HL-60 (cell line): ENCODE results near the gene SYCE1L.

Experiments
- DNase-seq, 2 experiments: peaks; one replicate each; pipeline ENCODE4 v3.0.0-alpha.2; 2010 to 2020; ENCODE audit warnings: low read depth in 1 of 2, low spot score in 1 of 2
- H3K27ac ChIP-seq: fragments of 250-450 bp; sonication (Bioruptor Pico); replicated peaks from 2 replicates; pipeline ENCODE4 v1.5.1; 2020; ENCODE audit warnings: mild to moderate bottlenecking, moderate library complexity
- H3K27me3 ChIP-seq: fragments of 250-450 bp; sonication (Bioruptor Pico); 2 replicates; pipeline ENCODE4 v1.5.1; 2021; ENCODE audit warnings: mild to moderate bottlenecking, moderate library complexity; ENCODE audit not compliant: insufficient read depth, poor library complexity, severe bottlenecking
- H3K4me3 ChIP-seq: replicated peaks from 2 replicates; pipeline ENCODE4 v1.5.1; 2011; ENCODE audit warnings: mild to moderate bottlenecking, control low read depth, low read length; ENCODE audit not compliant: insufficient read depth
- CTCF ChIP-seq: IDR thresholded peaks from one replicate; pipeline ENCODE4 v1.5.1; 2011; ENCODE audit warnings: low read length, control low read depth, inconsistent platforms; ENCODE audit not compliant: insufficient read depth
- GABPA ChIP-seq: IDR thresholded peaks from 2 replicates; pipeline ENCODE4 v1.6.1; 2012; ENCODE audit warnings: low read depth
- POLR2AphosphoS5 ChIP-seq: IDR thresholded peaks from 2 replicates; pipeline ENCODE4 v1.6.1; 2012; ENCODE audit warnings: low read depth
- REST ChIP-seq: IDR thresholded peaks from 2 replicates; pipeline ENCODE4 v1.6.1; 2012; ENCODE audit warnings: low read depth; ENCODE audit not compliant: insufficient replicate concordance
- SPI1 ChIP-seq: IDR thresholded peaks from 2 replicates; pipeline ENCODE4 v1.6.1; 2012; ENCODE audit warnings: low read depth, mild to moderate bottlenecking, borderline replicate concordance

The SYCE1L gene

GRCh38 chr16:77191259-77191969, 7.8 kb upstream of the SYCE1L start:
- H3K4me3 ChIP-seq, result peak overlapping the region; percentile 73
- H3K27ac ChIP-seq, result peak overlapping the region; percentile 92
- no peaks in the 10 kb centered on the region for H3K27me3 ChIP-seq
- DNase-seq, result peak in 1 of 2 experiments; percentile 46
- TF ChIP-seq CTCF (no peak), SPI1 (peak; percentile 42; the same call in 1 of the 2 replicates)

GRCh38 chr16:77193377-77193776, 5.8 kb upstream of the SYCE1L start:
- no peak for TF ChIP-seq CTCF
- no peak for TF ChIP-seq POLR2AphosphoS5
- TF ChIP-seq SPI1, result no peak
- no peak for TF ChIP-seq REST
- no peak for TF ChIP-seq GABPA
- no peak overlapping the region for H3K4me3 ChIP-seq
- no peak overlapping the region for H3K27ac ChIP-seq
- DNase-seq, result no peak
- H3K27me3 ChIP-seq, result no peaks in the 10 kb centered on the region

- no peak for DNase-seq
- TF ChIP-seq SPI1 (no peak), CTCF (no peak), REST (no peak), GABPA (no peak), POLR2AphosphoS5 (no peak)
- Histone ChIP-seq H3K27ac (no peak overlapping the region), H3K27me3 (no peaks in the 10 kb centered on the region), H3K4me3 (no peak overlapping the region)
These were observed 4.6 kb upstream of the SYCE1L start for GRCh38 chr16:77194295-77195231.
